ENCODE results near the gene SPSB4.

Gene SPSB4

GRCh38 chr3:141052201-141053069 lies 1.3 kb downstream of the SPSB4 start:
- Histone ChIP-seq H3K27ac (ENCODE audit: low read length) (no peak overlapping the region), H3K4me1 (ENCODE audit: control insufficient read depth, insufficient read depth, low read length) (no peaks in the 10 kb centered on the region), H3K27me3 (ENCODE audit: control insufficient read depth, insufficient read depth, low read length) (no peaks in the 10 kb centered on the region), H3K9me3 (ENCODE audit: control insufficient read depth, insufficient read depth, low read length) (no peaks in the 10 kb centered on the region), H3K36me3 (ENCODE audit: control insufficient read depth, insufficient read depth, low read length) (no peaks in the 10 kb centered on the region), H3K4me3 (ENCODE audit: low read length) (peak overlapping the region; percentile 76; the same call in 1 of the 2 replicates)
- no CpG with 5 or more reads among the region's 48 CpGs for WGBS (ENCODE audit: insufficient coverage, insufficient read length)
- no peak for DNase-seq (ENCODE audit: low read depth, low spot score)

GRCh38 chr3:141055136-141055535 lies 4.0 kb downstream of the SPSB4 start:
- Histone ChIP-seq H3K27me3 (ENCODE audit: control insufficient read depth, insufficient read depth, low read length) (no peaks in the 10 kb centered on the region), H3K4me3 (ENCODE audit: low read length) (no peak overlapping the region), H3K9me3 (ENCODE audit: control insufficient read depth, insufficient read depth, low read length) (no peaks in the 10 kb centered on the region), H3K36me3 (ENCODE audit: control insufficient read depth, insufficient read depth, low read length) (no peaks in the 10 kb centered on the region), H3K4me1 (ENCODE audit: control insufficient read depth, insufficient read depth, low read length) (peaks cover 1% of the 10 kb centered on the region; the same call in 1 of the 2 replicates), H3K27ac (ENCODE audit: low read length) (no peak overlapping the region)
- WGBS (ENCODE audit: insufficient coverage, insufficient read length) = no CpG with 5 or more reads among the region's 5 CpGs
- DNase-seq (ENCODE audit: low read depth, low spot score) = no peak

- Histone ChIP-seq H3K27ac (ENCODE audit: low read length) (no peak overlapping the region), H3K4me3 (ENCODE audit: low read length) (no peak overlapping the region), H3K27me3 (ENCODE audit: control insufficient read depth, insufficient read depth, low read length) (no peaks in the 10 kb centered on the region), H3K4me1 (ENCODE audit: control insufficient read depth, insufficient read depth, low read length) (peaks cover 1% of the 10 kb centered on the region; the same call in 1 of the 2 replicates), H3K9me3 (ENCODE audit: control insufficient read depth, insufficient read depth, low read length) (no peaks in the 10 kb centered on the region), H3K36me3 (ENCODE audit: control insufficient read depth, insufficient read depth, low read length) (no peaks in the 10 kb centered on the region)
- DNase-seq (ENCODE audit: low read depth, low spot score) = no peak
- WGBS (ENCODE audit: insufficient coverage, insufficient read length) = no CpG with 5 or more reads among the region's 11 CpGs
These were observed 4.6 kb downstream of the SPSB4 start for GRCh38 chr3:141055536-141056445.

- Histone ChIP-seq H3K9me3 (ENCODE audit: control insufficient read depth, insufficient read depth, low read length) (no peaks in the 10 kb centered on the region), H3K27me3 (ENCODE audit: control insufficient read depth, insufficient read depth, low read length) (no peaks in the 10 kb centered on the region), H3K4me3 (ENCODE audit: low read length) (no peak overlapping the region), H3K36me3 (ENCODE audit: control insufficient read depth, insufficient read depth, low read length) (no peaks in the 10 kb centered on the region), H3K4me1 (ENCODE audit: control insufficient read depth, insufficient read depth, low read length) (peaks cover 1% of the 10 kb centered on the region; the same call in 1 of the 2 replicates), H3K27ac (ENCODE audit: low read length) (no peak overlapping the region)
- no peak for DNase-seq (ENCODE audit: low read depth, low spot score)
- WGBS (ENCODE audit: insufficient coverage, insufficient read length) = no CpG with 5 or more reads among the region's 7 CpGs
These were observed 5.6 kb downstream of the SPSB4 start for GRCh38 chr3:141056751-141057171.

GRCh38 chr3:141057436-141057835 lies 6.3 kb downstream of the SPSB4 start:
- no peaks in the 10 kb centered on the region for H3K27me3 ChIP-seq (ENCODE audit: control insufficient read depth, insufficient read depth, low read length)

GRCh38 chr3:141057946-141058800 lies 7.0 kb downstream of the SPSB4 start:
- H3K36me3 ChIP-seq (ENCODE audit: control insufficient read depth, insufficient read depth, low read length) = no peaks in the 10 kb centered on the region
- H3K4me1 ChIP-seq (ENCODE audit: control insufficient read depth, insufficient read depth, low read length) = peaks cover 1% of the 10 kb centered on the region; the same call in 1 of the 2 replicates
- H3K9me3 ChIP-seq (ENCODE audit: control insufficient read depth, insufficient read depth, low read length) = no peaks in the 10 kb centered on the region
- DNase-seq (ENCODE audit: low read depth, low spot score) = no peak
- WGBS (ENCODE audit: insufficient coverage, insufficient read length) = no CpG with 5 or more reads among the region's 8 CpGs
- H3K27ac ChIP-seq (ENCODE audit: low read length) = no peak overlapping the region
- H3K27me3 ChIP-seq (ENCODE audit: control insufficient read depth, insufficient read depth, low read length) = no peaks in the 10 kb centered on the region
- H3K4me3 ChIP-seq (ENCODE audit: low read length) = no peak overlapping the region

More at GRCh38 chr3:141057436-141057835, 6.3 kb downstream of the SPSB4 start:
- H3K27ac ChIP-seq (ENCODE audit: low read length) = no peak overlapping the region
- DNase-seq (ENCODE audit: low read depth, low spot score) = no peak
- no CpG with 5 or more reads among the region's 7 CpGs for WGBS (ENCODE audit: insufficient coverage, insufficient read length)
- peaks cover 1% of the 10 kb centered on the region; the same call in 1 of the 2 replicates for H3K4me1 ChIP-seq (ENCODE audit: control insufficient read depth, insufficient read depth, low read length)
- no peaks in the 10 kb centered on the region for H3K9me3 ChIP-seq (ENCODE audit: control insufficient read depth, insufficient read depth, low read length)
- H3K36me3 ChIP-seq (ENCODE audit: control insufficient read depth, insufficient read depth, low read length) = no peaks in the 10 kb centered on the region
- H3K4me3 ChIP-seq (ENCODE audit: low read length) = no peak overlapping the region

- WGBS (ENCODE audit: insufficient coverage, insufficient read length) = no CpG with 5 or more reads among the region's 2 CpGs
- H3K36me3 ChIP-seq (ENCODE audit: control insufficient read depth, insufficient read depth, low read length) = no peaks in the 10 kb centered on the region
- no peaks in the 10 kb centered on the region for H3K9me3 ChIP-seq (ENCODE audit: control insufficient read depth, insufficient read depth, low read length)
- no peaks in the 10 kb centered on the region for H3K27me3 ChIP-seq (ENCODE audit: control insufficient read depth, insufficient read depth, low read length)
- no peak for DNase-seq (ENCODE audit: low read depth, low spot score)
- H3K4me3 ChIP-seq (ENCODE audit: low read length) = no peak overlapping the region
- H3K4me1 ChIP-seq (ENCODE audit: control insufficient read depth, insufficient read depth, low read length) = peaks cover 1% of the 10 kb centered on the region; the same call in 1 of the 2 replicates
- no peak overlapping the region for H3K27ac ChIP-seq (ENCODE audit: low read length)
These were observed 7.8 kb downstream of the SPSB4 start for GRCh38 chr3:141058996-141059395.

- H3K9me3 ChIP-seq (ENCODE audit: control insufficient read depth, insufficient read depth, low read length) = no peaks in the 10 kb centered on the region
These were observed 8.7 kb downstream of the SPSB4 start for GRCh38 chr3:141059816-141060215.

GRCh38 chr3:141060327-141060726 lies 9.2 kb downstream of the SPSB4 start:
- no peaks in the 10 kb centered on the region for H3K36me3 ChIP-seq (ENCODE audit: control insufficient read depth, insufficient read depth, low read length)
- no peak overlapping the region for H3K27ac ChIP-seq (ENCODE audit: low read length)
- H3K27me3 ChIP-seq (ENCODE audit: control insufficient read depth, insufficient read depth, low read length) = no peaks in the 10 kb centered on the region
- WGBS (ENCODE audit: insufficient coverage, insufficient read length) = no CpG with 5 or more reads among the region's 3 CpGs
- H3K9me3 ChIP-seq (ENCODE audit: control insufficient read depth, insufficient read depth, low read length) = no peaks in the 10 kb centered on the region
- H3K4me1 ChIP-seq (ENCODE audit: control insufficient read depth, insufficient read depth, low read length) = peaks cover 1% of the 10 kb centered on the region; the same call in 1 of the 2 replicates
- no peak overlapping the region for H3K4me3 ChIP-seq (ENCODE audit: low read length)
- DNase-seq (ENCODE audit: low read depth, low spot score) = no peak

More at GRCh38 chr3:141059816-141060215, 8.7 kb downstream of the SPSB4 start:
- no peak for DNase-seq (ENCODE audit: low read depth, low spot score)
- Histone ChIP-seq H3K27me3 (ENCODE audit: control insufficient read depth, insufficient read depth, low read length) (no peaks in the 10 kb centered on the region), H3K36me3 (ENCODE audit: control insufficient read depth, insufficient read depth, low read length) (no peaks in the 10 kb centered on the region), H3K4me3 (ENCODE audit: low read length) (no peak overlapping the region), H3K4me1 (ENCODE audit: control insufficient read depth, insufficient read depth, low read length) (peaks cover 1% of the 10 kb centered on the region; the same call in 1 of the 2 replicates), H3K27ac (ENCODE audit: low read length) (no peak overlapping the region)
- no CpG with 5 or more reads among the region's 2 CpGs for WGBS (ENCODE audit: insufficient coverage, insufficient read length)
